SU-DHL-6 (cell line): ENCODE data around the gene GNRHR.

Experiments used
- EZH2phosphoT487 ChIP-seq: fragments of 200-600 bp; sonication (generic), shearing (Covaris generic); conservative IDR thresholded peaks from 2 replicates; pipeline ENCODE4 v1.6.1; 2018; ENCODE audit warnings: mild to moderate bottlenecking, antibody characterized with exemption, low read length, moderate library complexity, mixed read lengths
- TF ChIP-seq, protein P1 (sequence below): fragments of 200-600 bp; sonication (generic); IDR thresholded peaks from one replicate; pipeline ENCODE4 v1.5.1; 2017; ENCODE audit warnings: antibody characterized with exemption, mild to moderate bottlenecking, low read length, moderate library complexity; ENCODE audit not compliant: insufficient read depth, poor library complexity, severe bottlenecking

DNA sequence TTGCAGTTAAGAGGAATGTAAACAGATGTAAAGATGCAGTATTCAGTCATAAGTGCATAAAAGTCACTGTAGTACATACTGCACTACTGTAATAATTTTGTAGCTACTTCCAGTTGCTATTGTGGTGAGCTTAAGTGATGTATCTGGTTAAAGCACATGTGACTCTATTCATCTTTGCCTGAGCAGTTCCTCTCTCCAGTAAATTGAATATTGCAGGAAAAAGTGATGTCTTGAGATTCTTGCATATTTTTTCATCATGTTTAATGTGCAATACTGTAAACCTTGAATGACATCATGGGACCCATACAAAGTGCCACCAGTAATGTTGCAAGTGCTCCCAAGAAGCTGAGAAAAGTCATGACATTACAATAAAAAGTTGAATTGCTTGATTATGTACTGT, 62.9 kb downstream of the GNRHR start:
- TF ChIP-seq, protein P1, sequence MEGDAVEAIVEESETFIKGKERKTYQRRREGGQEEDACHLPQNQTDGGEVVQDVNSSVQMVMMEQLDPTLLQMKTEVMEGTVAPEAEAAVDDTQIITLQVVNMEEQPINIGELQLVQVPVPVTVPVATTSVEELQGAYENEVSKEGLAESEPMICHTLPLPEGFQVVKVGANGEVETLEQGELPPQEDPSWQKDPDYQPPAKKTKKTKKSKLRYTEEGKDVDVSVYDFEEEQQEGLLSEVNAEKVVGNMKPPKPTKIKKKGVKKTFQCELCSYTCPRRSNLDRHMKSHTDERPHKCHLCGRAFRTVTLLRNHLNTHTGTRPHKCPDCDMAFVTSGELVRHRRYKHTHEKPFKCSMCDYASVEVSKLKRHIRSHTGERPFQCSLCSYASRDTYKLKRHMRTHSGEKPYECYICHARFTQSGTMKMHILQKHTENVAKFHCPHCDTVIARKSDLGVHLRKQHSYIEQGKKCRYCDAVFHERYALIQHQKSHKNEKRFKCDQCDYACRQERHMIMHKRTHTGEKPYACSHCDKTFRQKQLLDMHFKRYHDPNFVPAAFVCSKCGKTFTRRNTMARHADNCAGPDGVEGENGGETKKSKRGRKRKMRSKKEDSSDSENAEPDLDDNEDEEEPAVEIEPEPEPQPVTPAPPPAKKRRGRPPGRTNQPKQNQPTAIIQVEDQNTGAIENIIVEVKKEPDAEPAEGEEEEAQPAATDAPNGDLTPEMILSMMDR: no peak
- TF ChIP-seq EZH2phosphoT487: no peak
